Retinal pigment epithelial cell (primary cell): Measurements from ENCODE around the gene SEZ6L.

Experiments used
- DNase-seq: peaks from one replicate; pipeline ENCODE4 v3.0.0-alpha.2; 2010; ENCODE audit warnings: low read depth
- H3K4me3 ChIP-seq: 2 replicates; pipeline ENCODE4 v1.5.1; 2011; ENCODE audit warnings: mild to moderate bottlenecking, low read length, control low read depth, moderate library complexity
- TF ChIP-seq, protein P1 (sequence below): conservative IDR thresholded peaks from 2 replicates; pipeline ENCODE4 v1.5.1; 2011; ENCODE audit warnings: low read depth, low read length, control low read depth, inconsistent platforms

Gene SEZ6L

DNA sequence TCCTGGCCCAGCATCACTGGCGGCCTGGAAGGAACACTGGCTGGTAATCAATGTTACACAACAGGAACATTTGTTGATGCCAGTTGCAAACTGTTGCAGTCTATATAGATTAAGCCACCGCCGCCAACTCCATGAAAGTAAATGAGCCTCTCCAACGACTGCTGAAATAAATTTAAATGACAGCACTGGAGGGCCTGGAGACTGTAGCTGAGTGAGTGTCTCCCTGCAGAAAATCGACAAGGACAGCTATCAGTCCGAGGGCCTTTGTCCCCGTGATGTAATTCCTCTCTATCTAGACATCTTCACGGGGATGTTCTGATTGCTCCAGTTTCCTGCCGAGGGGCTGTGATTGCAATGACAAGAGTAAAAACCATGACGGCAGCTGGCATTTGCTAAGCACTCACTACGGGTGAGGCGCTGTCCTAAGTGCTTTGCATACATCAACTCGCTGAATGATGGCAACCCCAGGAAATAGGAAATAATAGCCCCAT, 120.4 kb downstream of the SEZ6L start:
- no peak overlapping the region for H3K4me3 ChIP-seq
- no peak for DNase-seq
- TF ChIP-seq, protein P1, sequence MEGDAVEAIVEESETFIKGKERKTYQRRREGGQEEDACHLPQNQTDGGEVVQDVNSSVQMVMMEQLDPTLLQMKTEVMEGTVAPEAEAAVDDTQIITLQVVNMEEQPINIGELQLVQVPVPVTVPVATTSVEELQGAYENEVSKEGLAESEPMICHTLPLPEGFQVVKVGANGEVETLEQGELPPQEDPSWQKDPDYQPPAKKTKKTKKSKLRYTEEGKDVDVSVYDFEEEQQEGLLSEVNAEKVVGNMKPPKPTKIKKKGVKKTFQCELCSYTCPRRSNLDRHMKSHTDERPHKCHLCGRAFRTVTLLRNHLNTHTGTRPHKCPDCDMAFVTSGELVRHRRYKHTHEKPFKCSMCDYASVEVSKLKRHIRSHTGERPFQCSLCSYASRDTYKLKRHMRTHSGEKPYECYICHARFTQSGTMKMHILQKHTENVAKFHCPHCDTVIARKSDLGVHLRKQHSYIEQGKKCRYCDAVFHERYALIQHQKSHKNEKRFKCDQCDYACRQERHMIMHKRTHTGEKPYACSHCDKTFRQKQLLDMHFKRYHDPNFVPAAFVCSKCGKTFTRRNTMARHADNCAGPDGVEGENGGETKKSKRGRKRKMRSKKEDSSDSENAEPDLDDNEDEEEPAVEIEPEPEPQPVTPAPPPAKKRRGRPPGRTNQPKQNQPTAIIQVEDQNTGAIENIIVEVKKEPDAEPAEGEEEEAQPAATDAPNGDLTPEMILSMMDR, result no peak

DNA sequence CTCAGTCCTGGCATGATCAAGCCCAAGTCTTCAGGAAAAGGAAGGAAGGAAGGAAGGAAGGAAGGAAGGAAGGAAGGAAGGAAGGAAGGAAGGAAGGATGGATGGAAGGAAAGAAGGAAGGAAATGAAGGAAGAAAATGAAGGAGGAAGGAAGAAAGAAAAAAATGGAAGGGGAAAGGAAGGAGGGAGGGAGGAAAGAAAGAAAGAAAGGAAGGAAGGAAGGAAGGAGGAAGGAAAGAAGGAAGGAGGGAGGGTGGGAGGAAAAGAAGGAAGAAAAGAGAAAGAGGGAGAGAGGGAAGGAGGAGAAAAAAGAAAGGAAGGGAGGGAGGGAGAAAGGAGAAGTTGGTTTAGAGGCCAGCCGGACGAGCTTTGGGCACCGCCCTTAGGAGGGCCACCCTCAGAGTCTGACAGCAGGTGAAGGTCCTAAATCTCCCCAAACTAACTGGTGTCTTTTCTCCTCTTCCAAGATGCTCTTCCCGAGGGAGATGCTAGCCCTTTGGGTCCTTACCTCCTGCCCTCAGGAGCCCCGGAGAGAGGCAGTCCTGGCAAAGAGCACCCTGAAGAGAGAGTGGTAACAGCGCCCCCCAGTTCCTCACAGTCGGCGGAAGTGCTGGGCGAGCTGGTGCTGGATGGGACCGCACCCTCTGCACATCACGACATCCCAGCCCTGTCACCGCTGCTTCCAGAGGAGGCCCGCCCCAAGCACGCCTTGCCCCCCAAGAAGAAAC, 122.8 kb downstream of the SEZ6L start:
- TF ChIP-seq, protein P1, result no peak
- no peak for DNase-seq
- H3K4me3 ChIP-seq, result no peak overlapping the region

DNA sequence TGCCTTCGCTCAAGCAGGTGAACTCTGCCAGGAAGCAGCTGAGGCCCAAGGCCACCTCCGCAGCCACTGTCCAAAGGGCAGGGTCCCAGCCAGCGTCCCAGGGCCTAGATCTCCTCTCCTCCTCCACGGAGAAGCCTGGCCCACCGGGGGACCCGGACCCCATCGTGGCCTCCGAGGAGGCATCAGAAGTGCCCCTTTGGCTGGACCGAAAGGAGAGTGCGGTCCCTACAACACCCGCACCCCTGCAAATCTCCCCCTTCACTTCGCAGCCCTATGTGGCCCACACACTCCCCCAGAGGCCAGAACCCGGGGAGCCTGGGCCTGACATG, 123.4 kb downstream of the SEZ6L start:
- TF ChIP-seq, protein P1, result no peak
- DNase-seq, result no peak
- no peak overlapping the region for H3K4me3 ChIP-seq

DNA sequence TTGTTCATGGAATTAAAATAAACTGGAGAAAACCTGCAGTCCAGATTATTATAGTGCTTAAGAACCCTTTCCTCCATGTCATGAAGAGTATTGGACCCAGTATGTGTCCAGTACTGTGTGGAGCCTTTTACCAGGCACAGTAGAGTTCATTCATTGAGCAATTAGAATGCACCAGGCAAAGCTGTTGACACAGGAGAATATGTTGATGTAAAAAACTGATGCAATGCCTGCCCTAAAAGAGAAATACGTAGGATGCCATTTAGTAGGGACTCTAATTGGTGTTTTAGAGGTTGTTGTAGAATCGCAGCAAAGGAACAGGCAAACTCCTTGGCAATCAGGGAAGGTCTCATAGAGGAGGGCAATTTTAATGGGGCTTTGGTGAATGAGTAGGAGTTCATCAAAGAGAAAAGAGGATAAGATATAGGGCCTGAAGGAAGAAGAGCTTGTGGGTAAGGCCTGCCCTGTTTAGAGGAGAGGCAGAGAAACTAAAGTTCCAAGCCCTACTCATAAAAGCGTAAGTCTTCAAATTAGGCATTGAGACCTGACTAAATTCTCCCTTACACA, 126.4 kb downstream of the SEZ6L start:
- no peak for DNase-seq
- no peak overlapping the region for H3K4me3 ChIP-seq
- TF ChIP-seq, protein P1, result no peak

DNA sequence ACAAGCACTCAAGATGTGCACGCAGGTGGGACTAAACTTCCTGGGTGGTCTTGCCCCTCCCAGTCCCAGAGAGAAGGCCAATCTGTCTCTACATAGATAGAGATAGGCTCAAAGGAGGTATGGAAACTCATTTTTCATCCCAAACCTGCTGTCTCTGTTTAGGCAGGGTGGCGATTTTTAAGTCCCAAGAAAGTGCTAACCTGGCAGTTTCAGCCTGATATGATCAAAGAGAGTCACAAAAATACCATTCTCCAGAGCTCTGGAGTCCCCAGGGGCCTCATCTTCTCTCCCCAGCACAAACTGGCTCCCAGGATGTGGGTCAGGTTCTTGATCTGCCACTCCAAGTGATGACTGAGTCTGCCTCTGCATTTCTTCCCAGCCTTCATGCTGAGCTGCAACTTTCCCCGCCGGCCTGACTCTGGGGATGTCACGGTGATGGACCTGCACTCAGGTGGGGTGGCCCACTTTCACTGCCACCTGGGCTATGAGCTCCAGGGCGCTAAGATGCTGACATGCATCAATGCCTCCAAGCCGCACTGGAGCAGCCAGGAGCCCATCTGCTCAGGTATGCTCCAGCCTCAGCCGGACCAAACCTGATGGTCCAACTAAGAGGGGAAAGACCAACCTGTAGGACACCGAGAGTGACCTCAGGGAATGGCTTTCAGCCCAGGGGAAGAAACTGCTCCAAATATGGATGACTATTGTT, 129.5 kb downstream of the SEZ6L start:
- H3K4me3 ChIP-seq, result no peak overlapping the region
- no peak for DNase-seq
- TF ChIP-seq, protein P1, result no peak

DNA sequence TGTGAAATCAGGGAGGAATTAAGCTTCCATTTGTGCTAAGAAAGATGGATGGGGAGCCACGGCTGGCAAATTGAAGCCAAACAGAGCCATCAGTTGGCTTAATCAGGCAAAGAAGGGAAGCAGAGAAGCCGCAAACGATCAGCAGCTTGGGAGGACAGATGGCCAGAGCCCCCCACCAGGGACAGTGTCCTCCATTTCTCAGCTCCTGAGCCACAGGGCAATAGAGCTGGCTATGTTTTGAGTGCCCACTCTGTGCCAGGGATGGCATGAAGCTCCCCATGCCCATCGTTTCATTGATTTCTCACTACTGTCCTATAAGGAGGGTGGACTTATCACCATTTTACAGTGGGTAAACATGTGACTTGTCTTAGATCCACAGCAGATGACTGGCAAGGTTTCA, 133.5 kb downstream of the SEZ6L start:
- DNase-seq, result no peak
- TF ChIP-seq, protein P1, result no peak

More for the DNA sequence above, 133.5 kb downstream of the SEZ6L start:
- no peak overlapping the region for H3K4me3 ChIP-seq
